CD14-positive monocyte (primary cell): ENCODE results near the gene GRID1. TPM values are rescaled to one million over a fixed set of nuclear protein-coding genes. Genes with fewer than 3 reads are reported as not detected.

ENCODE experiments used
- DNase-seq, 3 donors: peaks; one replicate each; pipeline ENCODE4 v3.0.0-alpha.2; 2011 to 2022
- H2AFZ ChIP-seq: 2 replicates; pipeline ENCODE4 v1.6.0; 2012; ENCODE audit warnings: mild to moderate bottlenecking, low read depth, low read length, inconsistent platforms; ENCODE audit not compliant: insufficient read depth, poor library complexity, severe bottlenecking
- H3K27ac ChIP-seq, 2 donors: 1 replicate in 1 of 2; 2 replicates in 1 of 2; pipeline ENCODE4 v1.5.1; 2012 to 2013; ENCODE audit warnings: low read length in 2 of 2, control low read depth in 1 of 2, inconsistent platforms in 1 of 2, low read depth in 1 of 2, mild to moderate bottlenecking in 1 of 2
- H3K27me3 ChIP-seq, 2 donors: one replicate each; pipeline versions ENCODE4 v1.6.0 to v1.6.1; 2011 to 2013; ENCODE audit warnings: low read length in 2 of 2; ENCODE audit not compliant: control insufficient read depth in 2 of 2, insufficient read depth in 2 of 2
- H3K36me3 ChIP-seq, 2 donors: replicated peaks in 1 of 2; 1 replicate in 1 of 2; 2 replicates in 1 of 2; pipeline versions ENCODE4 v1.5.1 to v1.6.1; 2012 to 2013; ENCODE audit warnings: low read length in 2 of 2, control low read depth in 1 of 2, inconsistent platforms in 1 of 2, mild to moderate bottlenecking in 1 of 2; ENCODE audit not compliant: insufficient read depth in 2 of 2, control insufficient read depth in 1 of 2
- H3K4me1 ChIP-seq, 2 donors: 1 replicate in 1 of 2; 2 replicates in 1 of 2; pipeline versions ENCODE4 v1.5.1 to v1.6.1; 2012 to 2013; ENCODE audit warnings: low read length in 2 of 2, control low read depth in 1 of 2, inconsistent platforms in 1 of 2, mild to moderate bottlenecking in 1 of 2, moderate library complexity in 1 of 2; ENCODE audit not compliant: insufficient read depth in 2 of 2, control insufficient read depth in 1 of 2
- H3K4me2 ChIP-seq: replicated peaks from 2 replicates; pipeline ENCODE3; 2012; ENCODE audit warnings: low read length, moderate library complexity, mild to moderate bottlenecking; ENCODE audit not compliant: poor library complexity, severe bottlenecking; ENCODE audit errors: extremely low read depth
- H3K4me3 ChIP-seq, 3 experiments: fragments of 200-600 bp in 1 of 3; sonication (generic) in 1 of 3; replicated peaks in 1 of 3; 1 replicate in 2 of 3; 2 replicates in 1 of 3; pipeline ENCODE4 v1.5.1; 2011 to 2013; ENCODE audit warnings: low read length in 3 of 3, mild to moderate bottlenecking in 3 of 3, control low read depth in 2 of 3, low read depth in 2 of 3, inconsistent platforms in 1 of 3, moderate library complexity in 1 of 3
- H3K79me2 ChIP-seq: 2 replicates; pipeline ENCODE4 v1.6.0; 2012; ENCODE audit warnings: mild to moderate bottlenecking, control low read depth, inconsistent platforms, low read length, moderate library complexity; ENCODE audit not compliant: insufficient read depth
- H3K9ac ChIP-seq: 2 replicates; pipeline ENCODE4 v1.6.0; 2017; ENCODE audit warnings: low read length, mild to moderate bottlenecking; ENCODE audit not compliant: insufficient read depth, poor library complexity, severe bottlenecking
- H3K9me3 ChIP-seq, 2 donors: replicated peaks in 1 of 2; 1 replicate in 1 of 2; 2 replicates in 1 of 2; pipeline versions ENCODE4 v1.5.1 to v1.6.1; 2012 to 2013; ENCODE audit warnings: low read length in 2 of 2, control low read depth in 1 of 2; ENCODE audit not compliant: control insufficient read depth in 1 of 2, insufficient read depth in 1 of 2
- H4K20me1 ChIP-seq: 2 replicates; pipeline ENCODE4 v1.6.0; 2012; ENCODE audit warnings: mild to moderate bottlenecking, low read length, control low read depth, moderate library complexity; ENCODE audit not compliant: insufficient read depth
- H3K27ac Mint-ChIP-seq, 7 donors: one replicate each; pipeline ENCODE4 v1.8.0; 2020; ENCODE audit warnings: mild to moderate bottlenecking in 7 of 7, mixed read lengths in 7 of 7, moderate library complexity in 6 of 7, inconsistent platforms in 2 of 7
- H3K27me3 Mint-ChIP-seq, 3 donors: one replicate each; pipeline ENCODE4 v1.8.0; 2021 to 2022; ENCODE audit warnings: low read depth in 3 of 3, mild to moderate bottlenecking in 3 of 3, mixed read lengths in 3 of 3, moderate library complexity in 3 of 3, inconsistent platforms in 1 of 3
- H3K36me3 Mint-ChIP-seq, 2 donors: one replicate each; pipeline ENCODE4 v1.8.0; 2020; ENCODE audit warnings: mixed read lengths in 2 of 2, inconsistent platforms in 1 of 2, mild to moderate bottlenecking in 1 of 2
- H3K4me1 Mint-ChIP-seq: one replicate; pipeline ENCODE4 v1.8.0; 2020; ENCODE audit warnings: mild to moderate bottlenecking, mixed read lengths
- H3K4me3 Mint-ChIP-seq, 2 donors: one replicate each; pipeline ENCODE4 v1.8.0; 2020; ENCODE audit warnings: mild to moderate bottlenecking in 2 of 2, mixed read lengths in 2 of 2, moderate library complexity in 1 of 2
- H3K9me3 Mint-ChIP-seq, 7 donors: one replicate each; pipeline ENCODE4 v1.8.0; 2020 to 2022; ENCODE audit warnings: mixed read lengths in 7 of 7, mild to moderate bottlenecking in 6 of 7, moderate library complexity in 6 of 7, inconsistent platforms in 2 of 7
- CTCF ChIP-seq: fragments of 200-600 bp; IDR thresholded peaks from one replicate; pipeline ENCODE4 v1.8.0; 2022; ENCODE audit warnings: antibody characterized with exemption, mild to moderate bottlenecking
- WGBS: methylation state at CpG from one replicate; pipeline ENCODE4 v1.1.5; 2013; ENCODE audit warnings: missing lambda C conversion rate; ENCODE audit not compliant: insufficient coverage; 5-methylcytosine and 5-hydroxymethylcytosine counted together
- intact Hi-C, 2 donors: fragments of 100-400 bp; cut with micrococcal nuclease; formaldehyde crosslinking; loops; one replicate each; pipeline versions ENCODE4 v1.15.0 to v1.15.1; 2023
- polyA plus RNA-seq, 3 donors: library from polyadenylated mRNA; depleted of rRNA in 1 of 3; unstranded in 2 of 3; stranded (reverse) in 1 of 3; fragments of 300-500 nt in 2 of 3; fragments of >200 nt in 1 of 3; fragmentation: Illumina TruSeq in 2 of 3; gene quantifications; 1 replicate in 2 of 3; 2 replicates in 1 of 3; pipeline ENCODE4 v1.2.3, GENCODE V29; 2012 to 2021

Gene GRID1
- polyA plus RNA-seq, 3 donors, result not detected

- WGBS, result 87% methylated on average over 6 of the region's 11 CpGs
- no peaks in the 10 kb centered on the region for H3K36me3 Mint-ChIP-seq
- H3K9me3 Mint-ChIP-seq, result peaks cover 0 to 5% (median 4%) of the 10 kb centered on the region in 7 donors
- Histone ChIP-seq H3K4me2 (no peak overlapping the region), H3K4me1 (peaks cover 47 to 68% of the 10 kb centered on the region in 2 donors), H4K20me1 (no peaks in the 10 kb centered on the region), H3K36me3 (no peaks in the 10 kb centered on the region), H3K27ac (no peak overlapping the region), H2AFZ (no peak overlapping the region), H3K79me2 (no peaks in the 10 kb centered on the region), H3K27me3 (no peaks in the 10 kb centered on the region), H3K4me3 (no peak overlapping the region), H3K9me3 (peaks cover 0 to 4% of the 10 kb centered on the region in 2 donors), H3K9ac (no peak overlapping the region)
- intact Hi-C loops, result no loop called here
- peaks cover 53% of the 10 kb centered on the region for H3K4me1 Mint-ChIP-seq
- H3K4me3 Mint-ChIP-seq, result no peak overlapping the region
- DNase-seq, result no peak
- TF ChIP-seq CTCF, result no peak
- peaks cover under 1 to 3% (median 1%) of the 10 kb centered on the region in 3 donors for H3K27me3 Mint-ChIP-seq
- no peak overlapping the region for H3K27ac Mint-ChIP-seq
These were observed 134.6 kb downstream of the GRID1 start for GRCh38 chr10:86231796-86232560.

GRCh38 chr10:86230557-86231180 is 135.9 kb downstream of the GRID1 start:
- H3K27me3 ChIP-seq, result no peaks in the 10 kb centered on the region
- Mint-ChIP-seq H3K4me3 (no peak overlapping the region), H3K27ac (no peak overlapping the region), H3K4me1 (peaks cover 61% of the 10 kb centered on the region), H3K9me3 (peaks cover 0 to 3% (median 0%) of the 10 kb centered on the region in 7 donors), H3K27me3 (peaks cover 1 to 4% (median 4%) of the 10 kb centered on the region in 3 donors), H3K36me3 (no peaks in the 10 kb centered on the region)
- DNase-seq, result no peak
- H4K20me1 ChIP-seq, result no peaks in the 10 kb centered on the region
- no peak overlapping the region for H3K9ac ChIP-seq
- WGBS, result 86% methylated on average over 6 of the region's 7 CpGs
- TF ChIP-seq CTCF, result no peak
- no peak overlapping the region for H3K4me3 ChIP-seq
- peaks cover 55 to 77% of the 10 kb centered on the region in 2 donors for H3K4me1 ChIP-seq
- H3K27ac ChIP-seq, result no peak overlapping the region
- no peaks in the 10 kb centered on the region for H3K36me3 ChIP-seq
- H2AFZ ChIP-seq, result no peak overlapping the region
- H3K4me2 ChIP-seq, result no peak overlapping the region
- intact Hi-C loops, result no loop called here
- no peaks in the 10 kb centered on the region for H3K9me3 ChIP-seq
- H3K79me2 ChIP-seq, result no peaks in the 10 kb centered on the region
